ENCODE measurements around the gene CIZ1. TPM values are rescaled to one million over a fixed set of nuclear protein-coding genes. Genes with fewer than 3 reads are reported as not detected.

The CIZ1 gene
- total RNA-seq, 2 experiments from 2014 or later = 140 to 153 TPM

GRCh38 chr9:128206916-128207910 is 15.8 kb upstream of the CIZ1 start:
- no peaks in the 10 kb centered on the region for H3K36me3 Mint-ChIP-seq
- H3K4me1 Mint-ChIP-seq = peaks cover 14% of the 10 kb centered on the region
- no peak overlapping the region for H3K4me3 Mint-ChIP-seq
- no peaks in the 10 kb centered on the region for H3K9me3 Mint-ChIP-seq (ENCODE audit: low read depth)
- DNase-seq = no peak
- ATAC-seq = no peak
- peaks cover 46% of the 10 kb centered on the region for H3K27me3 Mint-ChIP-seq
- CTCF ChIA-PET = interaction anchor here (0.6 to 3.1 kb wide), 4 partner anchors 8 to 85 kb away, joined by 3 to 9 read pairs (median 4); no protein-coding TSS in a partner anchor
- no peak overlapping the region for H3K27ac Mint-ChIP-seq

- DNase-seq (no peak), ATAC-seq (no peak)
- Mint-ChIP-seq H3K4me3 (no peak overlapping the region), H3K36me3 (no peaks in the 10 kb centered on the region), H3K9me3 (ENCODE audit: low read depth) (no peaks in the 10 kb centered on the region), H3K27ac (no peak overlapping the region), H3K27me3 (peaks cover 39% of the 10 kb centered on the region), H3K4me1 (peaks cover 14% of the 10 kb centered on the region)
- CTCF ChIA-PET = interaction anchor here (0.9 to 3.1 kb wide), 4 partner anchors 9 to 44 kb away, joined by 3 to 9 read pairs (median 4); no protein-coding TSS in a partner anchor
Observed at GRCh38 chr9:128206484-128206883, 15.1 kb upstream of the CIZ1 start.

GRCh38 chr9:128205296-128205944 is 14.0 kb upstream of the CIZ1 start:
- ATAC-seq (no peak), DNase-seq (no peak)
- Mint-ChIP-seq H3K27ac (no peak overlapping the region), H3K4me3 (no peak overlapping the region), H3K36me3 (no peaks in the 10 kb centered on the region), H3K4me1 (peaks cover 14% of the 10 kb centered on the region), H3K9me3 (ENCODE audit: low read depth) (no peaks in the 10 kb centered on the region), H3K27me3 (peaks cover 32% of the 10 kb centered on the region)
- CTCF ChIA-PET = interaction anchor here (1.1 to 3.1 kb wide), 3 partner anchors 10 to 45 kb away, joined by 3 to 9 read pairs (median 4); no protein-coding TSS in a partner anchor

- H3K4me1 Mint-ChIP-seq = peaks cover 14% of the 10 kb centered on the region
- H3K4me3 Mint-ChIP-seq = no peak overlapping the region
- no peak overlapping the region for H3K27ac Mint-ChIP-seq
- no peaks in the 10 kb centered on the region for H3K36me3 Mint-ChIP-seq
- no peaks in the 10 kb centered on the region for H3K9me3 Mint-ChIP-seq (ENCODE audit: low read depth)
- DNase-seq (no peak), ATAC-seq (no peak)
- CTCF ChIA-PET = interaction anchor here (1.1 to 3.1 kb wide), 2 partner anchors 10 to 11 kb away, joined by 3 to 9 read pairs; no protein-coding TSS in a partner anchor
- H3K27me3 Mint-ChIP-seq = peaks cover 32% of the 10 kb centered on the region
Observed at GRCh38 chr9:128204858-128205257, 13.5 kb upstream of the CIZ1 start.

GRCh38 chr9:128203707-128204551 is 12.6 kb upstream of the CIZ1 start:
- peak; percentile 21 for ATAC-seq

GRCh38 chr9:128203024-128203706 is 11.8 kb upstream of the CIZ1 start, which contains the start of gene DNM1:
Gene DNM1 (plus strand): TSS chr9:128203379. CDS start chr9:128203471, 92 bp downstream.
- H3K9me3 Mint-ChIP-seq (ENCODE audit: low read depth) = no peaks in the 10 kb centered on the region
- peak within 1 kb of the TSS; percentile 81 for H3K27ac Mint-ChIP-seq
- no peaks in the 10 kb centered on the region for H3K36me3 Mint-ChIP-seq
- H3K4me3 Mint-ChIP-seq = peak within 1 kb of the TSS; percentile 64
- H3K27me3 Mint-ChIP-seq = peaks cover 26% of the 10 kb centered on the region
- peak; percentile 77 for DNase-seq
- ATAC-seq = peak; percentile 95
- peaks cover 14% of the 10 kb centered on the region for H3K4me1 Mint-ChIP-seq
- CTCF ChIA-PET = interaction anchor here (0.7 to 1.3 kb wide), 9 partner anchors 8 to 217 kb away, joined by 3 to 7 read pairs (median 3); partner anchors contain the start of gene NAIF1

More at GRCh38 chr9:128203707-128204551, 12.6 kb upstream of the CIZ1 start:
- Mint-ChIP-seq H3K27me3 (peaks cover 32% of the 10 kb centered on the region), H3K27ac (no peak overlapping the region), H3K36me3 (no peaks in the 10 kb centered on the region), H3K9me3 (ENCODE audit: low read depth) (no peaks in the 10 kb centered on the region), H3K4me3 (peak overlapping the region; percentile 35), H3K4me1 (peaks cover 14% of the 10 kb centered on the region)
- CTCF ChIA-PET = interaction anchor here (0.7 to 1.3 kb wide), 9 partner anchors 9 to 216 kb away, joined by 3 to 7 read pairs (median 3); partner anchors contain the start of gene NAIF1
- no peak for DNase-seq

- H3K27me3 Mint-ChIP-seq = peaks cover 26% of the 10 kb centered on the region
- H3K9me3 Mint-ChIP-seq (ENCODE audit: low read depth) = no peaks in the 10 kb centered on the region
Observed at GRCh38 chr9:128202648-128203023, 11.3 kb upstream of the CIZ1 start.

GRCh38 chr9:128201441-128202369 is 10.3 kb upstream of the CIZ1 start:
- Mint-ChIP-seq H3K4me3 (no peak overlapping the region), H3K36me3 (no peaks in the 10 kb centered on the region), H3K4me1 (peaks cover 14% of the 10 kb centered on the region), H3K9me3 (ENCODE audit: low read depth) (no peaks in the 10 kb centered on the region), H3K27ac (no peak overlapping the region), H3K27me3 (peaks cover 24% of the 10 kb centered on the region)
- CTCF ChIA-PET = interaction anchor here (0.6 to 3.2 kb wide), 4 partner anchors 12 to 929 kb away, joined by 3 to 15 read pairs (median 4); partner anchors contain the start of gene CIZ1
- ATAC-seq = no peak
- DNase-seq = no peak

More at GRCh38 chr9:128202648-128203023, 11.3 kb upstream of the CIZ1 start:
- DNase-seq (no peak), ATAC-seq (no peak)
- Mint-ChIP-seq H3K4me3 (peak overlapping the region; percentile 64), H3K36me3 (no peaks in the 10 kb centered on the region), H3K27ac (peak overlapping the region; percentile 81), H3K4me1 (peaks cover 14% of the 10 kb centered on the region)
- CTCF ChIA-PET = interaction anchor here (0.8 to 1.8 kb wide), 2 partner anchors 60 to 61 kb away, joined by 3 to 4 read pairs; no protein-coding TSS in a partner anchor

- H3K27me3 Mint-ChIP-seq = no peaks in the 10 kb centered on the region
- H3K36me3 Mint-ChIP-seq = peaks cover 7% of the 10 kb centered on the region
- H3K27ac Mint-ChIP-seq = no peak overlapping the region
- CTCF ChIA-PET = interaction anchor here (1.3 to 1.4 kb wide), 2 partner anchors 10 to 168 kb away, joined by 4 read pairs; partner anchors contain the start of gene DNM1
- DNase-seq (no peak), ATAC-seq (no peak)
- H3K9me3 Mint-ChIP-seq (ENCODE audit: low read depth) = no peaks in the 10 kb centered on the region
- H3K4me1 Mint-ChIP-seq = peaks cover 34% of the 10 kb centered on the region
- H3K4me3 Mint-ChIP-seq = no peak overlapping the region
Observed at GRCh38 chr9:128193469-128194096, 2.2 kb upstream of the CIZ1 start.

- peak; percentile 62 for DNase-seq
- H3K27me3 Mint-ChIP-seq = no peaks in the 10 kb centered on the region
- no peaks in the 10 kb centered on the region for H3K9me3 Mint-ChIP-seq (ENCODE audit: low read depth)
- peaks cover 12% of the 10 kb centered on the region for H3K36me3 Mint-ChIP-seq
- H3K27ac Mint-ChIP-seq = no peak overlapping the region
- peak; percentile 54 for ATAC-seq
- peak overlapping the region; percentile 39 for H3K4me3 Mint-ChIP-seq
- H3K4me1 Mint-ChIP-seq = peaks cover 39% of the 10 kb centered on the region
- CTCF ChIA-PET = interaction anchor here (1.3 to 3.1 kb wide), 3 partner anchors 11 to 169 kb away, joined by 4 to 24 read pairs (median 4); partner anchors contain the start of genes BBLN and DNM1
Observed at GRCh38 chr9:128192601-128193371, 1.4 kb upstream of the CIZ1 start.

All from activated CD8-positive, alpha-beta memory T cell treated with anti-CD3 and anti-CD28 coated beads, Interleukin-2, amount 10 ng/mL, durations not matched to agents 7 days and 5 days (primary cell).